Measurements from ENCODE around the gene APLN.

Gene APLN

GRCh38 chrX:129641469-129641868 lies 13.3 kb downstream of the APLN start:
- no peak for DNase-seq (ENCODE audit: low read depth)

- no peak for DNase-seq (ENCODE audit: low read depth)
Observed at GRCh38 chrX:129640737-129641136, 14.0 kb downstream of the APLN start.

- no peak for DNase-seq (ENCODE audit: low read depth)
Observed at GRCh38 chrX:129638917-129639316, 15.8 kb downstream of the APLN start.

GRCh38 chrX:129637217-129638109 lies 17.3 kb downstream of the APLN start:
- peak; percentile 44 for DNase-seq (ENCODE audit: low read depth)

- DNase-seq (ENCODE audit: low read depth) = no peak
Observed at GRCh38 chrX:129636175-129636681, 18.5 kb downstream of the APLN start.

- DNase-seq (ENCODE audit: low read depth) = no peak
Observed at GRCh38 chrX:129634541-129634940, 20.2 kb downstream of the APLN start.

- no peak for DNase-seq (ENCODE audit: low read depth)
Observed at GRCh38 chrX:129632443-129632842, 22.3 kb downstream of the APLN start.

- no peak for DNase-seq (ENCODE audit: low read depth)
Observed at GRCh38 chrX:129631849-129632248, 22.9 kb downstream of the APLN start.

GRCh38 chrX:129629837-129630236 lies 24.9 kb downstream of the APLN start:
- DNase-seq (ENCODE audit: low read depth) = no peak

- no peak for DNase-seq (ENCODE audit: low read depth)
Observed at GRCh38 chrX:129626026-129626425, 28.7 kb downstream of the APLN start.

GRCh38 chrX:129622757-129623301 lies 31.9 kb downstream of the APLN start:
- DNase-seq (ENCODE audit: low read depth) = no peak

GRCh38 chrX:129618997-129619396 lies 35.8 kb downstream of the APLN start:
- no peak for DNase-seq (ENCODE audit: low read depth)

- DNase-seq (ENCODE audit: low read depth) = no peak
Observed at GRCh38 chrX:129617420-129617819, 37.3 kb downstream of the APLN start.

- no peak for DNase-seq (ENCODE audit: low read depth)
Observed at GRCh38 chrX:129614481-129615255, 40.1 kb downstream of the APLN start.

GRCh38 chrX:129613596-129613995 lies 41.2 kb downstream of the APLN start:
- DNase-seq (ENCODE audit: low read depth) = no peak

- DNase-seq (ENCODE audit: low read depth) = no peak
Observed at GRCh38 chrX:129612396-129612795, 42.4 kb downstream of the APLN start.

- DNase-seq (ENCODE audit: low read depth) = no peak
Observed at GRCh38 chrX:129609395-129609794, 45.4 kb downstream of the APLN start.

- DNase-seq (ENCODE audit: low read depth) = no peak
Observed at GRCh38 chrX:129608496-129608895, 46.3 kb downstream of the APLN start.

- peak; percentile 24 for DNase-seq (ENCODE audit: low read depth)
Observed at GRCh38 chrX:129606918-129607317, 47.8 kb downstream of the APLN start.

- no peak for DNase-seq (ENCODE audit: low read depth)
Observed at GRCh38 chrX:129600981-129601424, 53.8 kb downstream of the APLN start.

- no peak for DNase-seq (ENCODE audit: low read depth)
Observed at GRCh38 chrX:129599996-129600395, 54.8 kb downstream of the APLN start.

- no peak for DNase-seq (ENCODE audit: low read depth)
Observed at GRCh38 chrX:129599499-129599898, 55.3 kb downstream of the APLN start.

- DNase-seq (ENCODE audit: low read depth) = no peak
Observed at GRCh38 chrX:129597905-129598304, 56.9 kb downstream of the APLN start.

All from stimulated activated CD4-positive, alpha-beta T cell treated with anti-CD3 and anti-CD28 coated beads, Interleukin-2, amount 100 ng/mL, for 4 hours (primary cell).